Occipital lobe (tissue), 2 donors: ENCODE measurements around the gene HOXB5. TPM values are rescaled to one million over a fixed set of nuclear protein-coding genes. Genes with fewer than 3 reads are reported as not detected.

ENCODE experiments used
- small RNA-seq: library from RNA; depleted of rRNA; stranded (forward); fragments of <200 nt; gene quantifications from one replicate; pipeline ENCODE3, GENCODE V24; 2014
- total RNA-seq: library from RNA; depleted of rRNA; stranded (reverse); fragments of >200 nt; gene quantifications from one replicate; pipeline ENCODE4 v1.2.3, GENCODE V29; 2014

Gene HOXB5
- total RNA-seq, 1 donor from 2014 or later: not detected

Small RNA genes within 50 kb of the gene (small RNA-seq; reads per million reads assigned to genes)
- gene MIR196A1: not detected

Other genes with a start within 250 kb of the HOXB5 start
- gene SKAP1, start 163.6 kb downstream of the HOXB5 start, total RNA-seq: 0.62 TPM
- not detected for gene HOXB1, start 62.8 kb downstream of the HOXB5 start, total RNA-seq
- 0.16 TPM for gene HOXB2, start 48.7 kb downstream of the HOXB5 start, total RNA-seq
- not detected for gene HOXB4, start 15.4 kb downstream of the HOXB5 start, total RNA-seq
- not detected for gene HOXB3, start 3.5 kb downstream of the HOXB5 start, total RNA-seq
- gene HOXB6, start 11.2 kb upstream of the HOXB5 start, total RNA-seq: not detected
- gene HOXB7, start 17.2 kb upstream of the HOXB5 start, total RNA-seq: not detected
- not detected for gene HOXB8, start 21.5 kb upstream of the HOXB5 start, total RNA-seq
- gene HOXB9, start 32.6 kb upstream of the HOXB5 start, total RNA-seq: not detected
- gene PRAC1, start 128.7 kb upstream of the HOXB5 start, total RNA-seq: not detected
- gene PRAC2, start 129.4 kb upstream of the HOXB5 start, total RNA-seq: not detected
- 0.16 TPM for gene HOXB13, start 135.0 kb upstream of the HOXB5 start, total RNA-seq
- 0.16 TPM for gene TTLL6, start 223.4 kb upstream of the HOXB5 start, total RNA-seq
- gene CALCOCO2, start 237.3 kb upstream of the HOXB5 start, total RNA-seq: 17.9 TPM